Endodermal cell (in vitro differentiated cells): ENCODE data around the gene AFTPH. TPM values are rescaled to one million over a fixed set of nuclear protein-coding genes. Genes with fewer than 3 reads are reported as not detected.
A peak's percentile ranks its signal among the peaks of the same experiment; 100 is the strongest.

ENCODE experiments used
- DNase-seq: peaks from one replicate; pipeline ENCODE4 v3.0.0-alpha.2; 2017
- H3K27ac ChIP-seq: 2 replicates; pipeline ENCODE4 v1.5.1; 2013; ENCODE audit warnings: mild to moderate bottlenecking, low read depth, low read length, moderate library complexity
- H3K27me3 ChIP-seq: 2 replicates; pipeline ENCODE4 v1.6.1; 2013; ENCODE audit warnings: mild to moderate bottlenecking, low read length, moderate library complexity; ENCODE audit not compliant: insufficient read depth, control insufficient read depth, poor library complexity, severe bottlenecking
- H3K36me3 ChIP-seq: 2 replicates; pipeline ENCODE4 v1.7.0; 2013; ENCODE audit warnings: mild to moderate bottlenecking, low read length, moderate library complexity; ENCODE audit not compliant: control insufficient read depth, insufficient read depth
- H3K4me1 ChIP-seq: one replicate; pipeline ENCODE4 v1.7.0; 2013; ENCODE audit warnings: low read length; ENCODE audit not compliant: control insufficient read depth, insufficient read depth
- H3K4me3 ChIP-seq: 2 replicates; pipeline ENCODE4 v1.5.1; 2013; ENCODE audit warnings: mild to moderate bottlenecking, low read length, moderate library complexity
- H3K9ac ChIP-seq: 2 replicates; pipeline ENCODE4 v1.6.1; 2013; ENCODE audit warnings: mild to moderate bottlenecking, low read length, moderate library complexity; ENCODE audit not compliant: poor library complexity, severe bottlenecking; ENCODE audit errors: extremely low read depth
- H3K9me3 ChIP-seq: 2 replicates; pipeline ENCODE4 v1.6.1; 2013; ENCODE audit warnings: mild to moderate bottlenecking, low read length, moderate library complexity; ENCODE audit not compliant: control insufficient read depth
- H3K27ac Mint-ChIP-seq: 2 replicates; pipeline ENCODE4 v1.8.0; 2020; ENCODE audit warnings: mixed read lengths
- H3K27me3 Mint-ChIP-seq: 2 replicates; pipeline ENCODE4 v1.8.0; 2021; ENCODE audit warnings: mild to moderate bottlenecking, mixed read lengths; ENCODE audit not compliant: insufficient read depth
- H3K36me3 Mint-ChIP-seq: 2 replicates; pipeline ENCODE4 v1.8.0; 2020; ENCODE audit warnings: low read depth, mixed read lengths
- H3K4me1 Mint-ChIP-seq: 2 replicates; pipeline ENCODE4 v1.8.0; 2020; ENCODE audit warnings: mixed read lengths
- H3K4me3 Mint-ChIP-seq: 2 replicates; pipeline ENCODE4 v1.8.0; 2020; ENCODE audit warnings: mild to moderate bottlenecking, moderate library complexity, mixed read lengths
- H3K9me3 Mint-ChIP-seq: 2 replicates; pipeline ENCODE4 v1.8.0; 2020; ENCODE audit warnings: mild to moderate bottlenecking, mixed read lengths
- WGBS, 2 experiments: methylation state at CpG; one replicate each; pipeline versions ENCODE4 v1.1.5 to v1.1.7; 2013; ENCODE audit warnings: missing lambda C conversion rate in 2 of 2, mixed read lengths in 1 of 2; ENCODE audit not compliant: insufficient coverage in 1 of 2, insufficient read length in 1 of 2; 5-methylcytosine and 5-hydroxymethylcytosine counted together
- total RNA-seq, 2 donors: library from RNA; stranded (reverse); fragmentation: NEBNext Ultra II Directional in 1 of 2; extraction: Animal tissue kit (Norgen Biotek cat#: 25700) in 1 of 2; gene quantifications; 2 replicates in 1 of 2; 3 replicates in 1 of 2; pipeline ENCODE4 v1.2.1, GENCODE V29; 2021
- TF ChIP-seq, protein P1 (sequence below): fragments of 200-600 bp; sonication (generic); conservative IDR thresholded peaks from 2 replicates; pipeline ENCODE4 v1.5.0; 2021; ENCODE audit warnings: antibody characterized with exemption, mild to moderate bottlenecking

The AFTPH gene
- total RNA-seq, 2 donors from 2014 or later, result 13.7 to 21.5 TPM

DNA sequence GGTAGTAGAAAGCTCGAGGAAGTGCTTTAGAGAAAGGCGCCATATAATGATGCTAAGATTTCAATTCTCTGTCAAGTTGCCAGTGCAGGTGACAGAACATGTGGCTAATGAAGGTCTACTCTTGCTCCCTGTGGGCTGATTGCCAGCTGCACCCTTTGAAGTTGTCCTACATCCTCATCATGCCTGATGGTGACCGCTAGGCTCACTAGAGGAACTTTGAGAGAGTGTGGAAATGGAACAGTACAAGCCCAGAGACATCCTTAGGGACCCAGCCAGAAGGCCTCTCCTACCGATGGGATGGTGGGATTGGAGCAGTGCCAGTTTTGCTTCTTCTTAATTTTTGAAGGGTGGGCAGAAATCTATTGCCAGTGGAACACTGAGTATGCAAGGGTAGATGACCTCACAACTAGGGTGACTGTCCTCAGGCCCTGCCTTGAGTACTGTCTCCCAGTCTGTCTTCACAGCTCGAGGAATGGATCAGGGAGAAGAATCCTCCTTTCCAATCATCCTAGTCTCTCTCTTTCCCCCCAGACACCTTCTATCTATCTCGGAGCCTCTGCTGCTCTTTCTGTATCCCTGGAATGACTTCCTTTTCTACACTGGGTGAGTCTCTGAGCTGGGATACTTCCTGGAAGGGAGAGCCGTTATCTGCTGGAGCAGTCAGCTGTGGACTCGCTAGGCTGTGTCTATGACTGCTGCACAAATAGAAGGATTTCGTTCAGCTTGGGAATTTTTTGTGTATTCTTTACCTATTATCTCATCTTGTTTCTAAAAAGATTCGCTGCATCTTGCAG lies 36.7 kb upstream of the AFTPH start:
- Histone ChIP-seq H3K27ac (no peak overlapping the region), H3K9ac (no peak overlapping the region), H3K4me1 (peaks cover 4% of the 10 kb centered on the region), H3K4me3 (no peak overlapping the region), H3K9me3 (no peaks in the 10 kb centered on the region), H3K27me3 (no peaks in the 10 kb centered on the region), H3K36me3 (no peaks in the 10 kb centered on the region)
- peak; percentile 52 for DNase-seq
- Mint-ChIP-seq H3K36me3 (no peaks in the 10 kb centered on the region), H3K27me3 (peaks cover 22% of the 10 kb centered on the region), H3K27ac (no peak overlapping the region), H3K4me3 (no peak overlapping the region), H3K4me1 (peaks cover 23% of the 10 kb centered on the region), H3K9me3 (no peaks in the 10 kb centered on the region)
- 81 to 84% methylated on average over 9 of the region's 10 CpGs for WGBS, 2 experiments
- TF ChIP-seq, protein P1, sequence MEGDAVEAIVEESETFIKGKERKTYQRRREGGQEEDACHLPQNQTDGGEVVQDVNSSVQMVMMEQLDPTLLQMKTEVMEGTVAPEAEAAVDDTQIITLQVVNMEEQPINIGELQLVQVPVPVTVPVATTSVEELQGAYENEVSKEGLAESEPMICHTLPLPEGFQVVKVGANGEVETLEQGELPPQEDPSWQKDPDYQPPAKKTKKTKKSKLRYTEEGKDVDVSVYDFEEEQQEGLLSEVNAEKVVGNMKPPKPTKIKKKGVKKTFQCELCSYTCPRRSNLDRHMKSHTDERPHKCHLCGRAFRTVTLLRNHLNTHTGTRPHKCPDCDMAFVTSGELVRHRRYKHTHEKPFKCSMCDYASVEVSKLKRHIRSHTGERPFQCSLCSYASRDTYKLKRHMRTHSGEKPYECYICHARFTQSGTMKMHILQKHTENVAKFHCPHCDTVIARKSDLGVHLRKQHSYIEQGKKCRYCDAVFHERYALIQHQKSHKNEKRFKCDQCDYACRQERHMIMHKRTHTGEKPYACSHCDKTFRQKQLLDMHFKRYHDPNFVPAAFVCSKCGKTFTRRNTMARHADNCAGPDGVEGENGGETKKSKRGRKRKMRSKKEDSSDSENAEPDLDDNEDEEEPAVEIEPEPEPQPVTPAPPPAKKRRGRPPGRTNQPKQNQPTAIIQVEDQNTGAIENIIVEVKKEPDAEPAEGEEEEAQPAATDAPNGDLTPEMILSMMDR, result no peak

DNA sequence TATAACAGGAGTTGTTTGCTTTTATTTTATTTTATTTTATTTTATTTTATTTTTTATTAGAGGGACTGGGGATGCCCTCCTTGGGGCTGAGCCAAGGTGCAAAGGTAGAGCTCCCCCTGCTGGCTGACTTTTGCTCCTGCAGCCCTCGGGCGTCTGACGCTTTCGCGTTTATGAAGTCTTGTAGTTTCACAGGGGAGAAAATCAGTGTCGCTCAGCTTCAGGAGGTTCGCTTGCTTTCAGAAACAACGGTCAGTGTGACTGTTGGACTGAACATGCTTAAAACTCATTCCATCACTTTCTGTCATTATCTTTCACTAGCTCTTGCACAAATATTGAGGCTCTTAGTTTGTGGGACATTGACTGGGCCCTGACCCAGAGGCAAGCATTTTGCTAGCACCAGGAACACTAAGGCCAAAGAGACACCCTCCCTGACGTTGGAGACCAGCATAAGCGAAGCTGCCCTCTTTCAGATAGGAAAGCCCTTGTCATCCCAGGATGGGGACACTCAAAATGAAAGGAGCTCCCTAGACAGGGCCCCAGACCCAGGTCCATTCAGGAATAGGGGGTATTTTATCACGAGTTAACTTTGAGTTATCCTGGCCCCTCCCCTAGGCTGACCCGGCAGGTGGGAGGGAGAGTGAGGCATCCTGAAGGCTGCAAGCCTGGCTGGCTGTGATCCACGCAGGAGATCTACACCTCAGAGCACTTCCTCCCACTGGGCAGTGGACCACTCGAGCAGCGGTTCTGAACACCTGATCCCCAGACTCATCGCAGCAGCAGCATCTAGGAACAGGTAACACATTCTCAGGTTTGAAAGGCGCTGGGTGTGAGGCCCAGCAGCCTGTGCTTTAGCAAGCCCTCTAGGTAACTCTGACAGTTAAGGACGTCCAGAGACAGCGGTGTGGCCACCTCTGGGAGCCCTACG lies 35.8 kb upstream of the AFTPH start:
- Histone ChIP-seq H3K36me3 (no peaks in the 10 kb centered on the region), H3K9me3 (no peaks in the 10 kb centered on the region), H3K27ac (no peak overlapping the region), H3K27me3 (no peaks in the 10 kb centered on the region), H3K4me1 (no peaks in the 10 kb centered on the region), H3K4me3 (no peak overlapping the region), H3K9ac (no peak overlapping the region)
- peak; percentile 95 for DNase-seq
- H3K4me3 Mint-ChIP-seq, result no peak overlapping the region
- TF ChIP-seq, protein P1, result peak; percentile 100
- peaks cover 22% of the 10 kb centered on the region for H3K27me3 Mint-ChIP-seq
- 48 to 50% methylated on average over 17 to 20 of the region's 20 CpGs for WGBS, 2 experiments
- no peaks in the 10 kb centered on the region for H3K36me3 Mint-ChIP-seq
- no peaks in the 10 kb centered on the region for H3K9me3 Mint-ChIP-seq
- H3K27ac Mint-ChIP-seq, result no peak overlapping the region
- H3K4me1 Mint-ChIP-seq, result peaks cover 14% of the 10 kb centered on the region

DNA sequence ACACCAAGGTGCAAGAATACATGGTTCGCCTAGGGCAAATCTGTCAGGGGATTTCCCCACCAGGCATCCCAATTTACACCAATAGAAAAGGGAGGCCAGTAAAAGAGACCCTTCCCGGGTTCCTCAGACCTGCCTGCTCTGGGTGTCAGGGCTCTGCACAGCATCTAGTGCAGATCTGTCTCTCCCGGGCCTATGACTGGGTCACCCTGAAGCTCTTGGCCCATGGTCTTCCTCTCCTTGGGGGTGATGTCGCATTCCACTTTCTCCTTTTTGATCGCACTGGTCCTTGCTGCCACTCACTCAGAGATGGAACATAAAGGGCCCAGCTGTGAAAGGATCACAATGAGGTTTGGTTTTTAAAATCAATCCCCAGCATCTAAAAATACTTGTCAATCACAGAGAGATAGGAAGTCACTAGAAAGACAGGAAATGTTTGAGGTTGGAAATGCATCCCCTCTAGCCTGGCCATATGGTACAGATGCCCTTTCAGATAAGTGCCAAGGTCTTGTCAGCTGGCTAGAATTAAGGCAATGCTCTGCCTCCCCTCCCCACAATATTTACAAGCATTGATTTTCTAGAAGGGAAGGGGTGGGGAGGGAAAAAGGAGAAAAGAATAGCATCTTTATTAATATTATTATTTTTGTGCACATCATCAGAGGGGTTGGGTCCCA lies 34.9 kb upstream of the AFTPH start:
- TF ChIP-seq, protein P1, result no peak
- WGBS, 2 experiments, result 83 to 90% methylated on average over 5 of the region's 5 CpGs
- H3K27ac ChIP-seq, result no peak overlapping the region
- Mint-ChIP-seq H3K27me3 (peaks cover 22% of the 10 kb centered on the region), H3K9me3 (no peaks in the 10 kb centered on the region), H3K4me1 (peaks cover 9% of the 10 kb centered on the region), H3K27ac (no peak overlapping the region), H3K36me3 (no peaks in the 10 kb centered on the region), H3K4me3 (no peak overlapping the region)
- no peak overlapping the region for H3K9ac ChIP-seq
- H3K36me3 ChIP-seq, result no peaks in the 10 kb centered on the region
- H3K9me3 ChIP-seq, result no peaks in the 10 kb centered on the region
- no peaks in the 10 kb centered on the region for H3K27me3 ChIP-seq
- no peak for DNase-seq
- H3K4me1 ChIP-seq, result no peaks in the 10 kb centered on the region
- no peak overlapping the region for H3K4me3 ChIP-seq
